22Rv1 (cell line): Measurements from ENCODE around the gene THAP10.

Experiments used
- H3K27ac ChIP-seq: fragments of 450-650 bp; 2 replicates; pipeline ENCODE4 v1.5.1; 2017
- ZFX ChIP-seq: fragments of 450-650 bp; IDR thresholded peaks from 2 replicates; pipeline ENCODE4 v1.6.1; 2017; ENCODE audit warnings: antibody characterized with exemption, borderline replicate concordance
- TF ChIP-seq, protein P1 (sequence below): fragments of 450-650 bp; IDR thresholded peaks from 2 replicates; pipeline ENCODE4 v1.5.1; 2017; ENCODE audit warnings: mild to moderate bottlenecking

The THAP10 gene

DNA sequence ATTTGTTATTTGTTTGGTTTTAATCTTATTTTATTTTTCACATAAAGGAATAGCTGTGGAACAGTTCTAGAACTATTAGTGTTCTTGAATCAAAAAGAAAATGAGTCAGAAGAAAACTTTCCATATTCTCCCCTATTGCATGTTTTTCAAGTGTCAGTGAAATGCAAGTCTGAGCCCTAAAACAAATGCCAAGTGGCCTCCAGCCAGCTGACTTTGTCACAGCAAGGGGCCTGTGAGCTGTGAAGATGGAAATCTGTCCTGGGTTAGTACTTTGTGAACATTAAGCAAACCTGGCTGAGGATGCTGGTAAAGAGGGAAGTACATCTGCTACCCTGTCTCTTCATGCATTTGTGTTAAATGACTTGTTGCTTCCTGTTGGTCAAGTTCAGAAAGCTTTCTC is 14.6 kb upstream of the THAP10 start:
- H3K27ac ChIP-seq: no peak overlapping the region
- TF ChIP-seq ZFX: no peak
- TF ChIP-seq, protein P1, sequence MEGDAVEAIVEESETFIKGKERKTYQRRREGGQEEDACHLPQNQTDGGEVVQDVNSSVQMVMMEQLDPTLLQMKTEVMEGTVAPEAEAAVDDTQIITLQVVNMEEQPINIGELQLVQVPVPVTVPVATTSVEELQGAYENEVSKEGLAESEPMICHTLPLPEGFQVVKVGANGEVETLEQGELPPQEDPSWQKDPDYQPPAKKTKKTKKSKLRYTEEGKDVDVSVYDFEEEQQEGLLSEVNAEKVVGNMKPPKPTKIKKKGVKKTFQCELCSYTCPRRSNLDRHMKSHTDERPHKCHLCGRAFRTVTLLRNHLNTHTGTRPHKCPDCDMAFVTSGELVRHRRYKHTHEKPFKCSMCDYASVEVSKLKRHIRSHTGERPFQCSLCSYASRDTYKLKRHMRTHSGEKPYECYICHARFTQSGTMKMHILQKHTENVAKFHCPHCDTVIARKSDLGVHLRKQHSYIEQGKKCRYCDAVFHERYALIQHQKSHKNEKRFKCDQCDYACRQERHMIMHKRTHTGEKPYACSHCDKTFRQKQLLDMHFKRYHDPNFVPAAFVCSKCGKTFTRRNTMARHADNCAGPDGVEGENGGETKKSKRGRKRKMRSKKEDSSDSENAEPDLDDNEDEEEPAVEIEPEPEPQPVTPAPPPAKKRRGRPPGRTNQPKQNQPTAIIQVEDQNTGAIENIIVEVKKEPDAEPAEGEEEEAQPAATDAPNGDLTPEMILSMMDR: no peak

DNA sequence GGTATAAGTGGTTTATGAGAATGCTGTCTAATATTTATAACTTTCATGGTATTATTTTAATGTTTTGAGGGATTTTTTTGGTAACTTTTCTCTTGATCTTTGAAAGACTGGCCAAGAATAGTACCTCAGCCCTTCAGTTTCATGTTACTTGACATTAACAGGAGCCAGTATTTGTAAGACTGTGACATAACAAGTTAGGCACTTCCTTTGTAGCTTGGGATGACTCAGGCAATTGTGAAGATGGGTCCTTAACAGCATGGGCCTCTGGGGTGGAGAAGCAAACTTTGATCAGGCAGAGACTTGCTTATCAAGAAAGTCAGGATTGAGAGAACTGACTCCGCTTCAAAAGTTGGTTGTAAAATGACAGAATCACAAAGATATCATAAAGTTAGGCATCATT is 9.9 kb upstream of the THAP10 start:
- TF ChIP-seq, protein P1: no peak
- no peak for TF ChIP-seq ZFX
- no peak overlapping the region for H3K27ac ChIP-seq

DNA sequence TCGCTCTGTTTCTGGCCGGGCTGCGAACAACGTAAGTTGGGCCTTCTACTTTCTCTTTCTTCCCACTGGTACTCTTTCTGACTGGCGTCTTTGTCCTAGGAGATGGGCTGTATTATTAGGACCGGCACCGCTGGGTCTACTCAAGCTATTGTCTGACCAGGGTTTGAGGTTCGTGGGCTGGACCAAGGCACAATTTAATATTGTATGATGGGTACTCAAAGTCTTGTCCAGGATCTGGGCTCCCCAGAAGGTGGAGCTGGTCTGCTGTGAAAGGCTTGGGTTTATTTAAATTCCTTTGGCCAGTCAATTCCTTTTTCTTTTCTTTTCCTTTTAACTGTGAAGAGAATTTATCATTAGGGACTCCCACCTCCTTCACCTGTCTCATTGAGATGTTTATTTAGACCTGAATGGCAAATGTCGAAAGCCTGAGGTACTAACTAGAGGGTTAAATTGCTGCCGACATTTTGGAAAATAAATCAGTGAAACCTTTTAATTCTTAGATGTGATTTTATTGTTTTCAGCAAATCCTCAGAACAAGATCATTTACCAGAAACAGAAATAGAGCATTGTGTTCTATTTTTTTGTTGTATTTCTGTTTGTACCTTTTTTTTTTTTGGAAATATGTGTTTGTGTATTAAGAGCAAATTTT is 803 bp upstream of the THAP10 start:
- TF ChIP-seq, protein P1: peak; percentile 63
- no peak for TF ChIP-seq ZFX
- peak overlapping the region; percentile 84 for H3K27ac ChIP-seq

DNA sequence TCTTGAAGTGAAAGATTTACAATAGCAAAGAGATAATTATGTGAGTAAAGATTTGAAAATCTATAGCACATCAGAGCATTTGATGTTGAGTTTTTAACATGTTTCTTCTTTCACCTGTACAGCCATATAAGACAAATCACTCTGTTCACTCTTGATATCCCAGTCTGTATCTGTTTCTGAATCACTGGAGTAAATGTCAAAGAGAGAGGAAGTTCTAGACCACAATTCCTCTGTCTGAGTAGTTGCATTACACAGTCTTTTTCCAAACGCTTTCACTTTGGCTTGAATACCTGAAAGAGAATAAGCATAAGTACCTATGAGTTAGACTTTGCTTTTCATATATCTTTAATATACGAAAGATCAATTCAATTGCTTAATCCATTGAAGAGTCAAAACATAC is 9.9 kb downstream of the THAP10 start:
- no peak overlapping the region for H3K27ac ChIP-seq

DNA sequence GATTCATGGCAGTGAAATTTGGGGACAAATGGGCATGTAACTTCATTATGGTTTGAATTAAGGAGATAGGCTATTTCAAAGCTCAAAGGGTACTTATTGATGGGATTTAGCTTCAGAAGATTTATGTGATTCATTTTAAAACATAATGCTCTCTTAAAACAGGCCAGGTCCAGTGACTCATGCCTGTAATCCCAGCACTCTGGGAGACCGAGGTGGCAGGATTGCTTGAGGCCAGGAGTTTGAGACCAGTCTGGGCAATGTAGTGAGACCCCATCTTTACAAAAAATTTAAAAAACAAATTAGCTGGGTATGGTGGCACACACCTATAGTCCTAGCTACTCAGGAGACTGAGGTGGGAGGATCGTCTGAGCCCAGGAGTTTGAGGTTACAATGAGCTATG is 11.5 kb downstream of the THAP10 start:
- H3K27ac ChIP-seq: no peak overlapping the region
- TF ChIP-seq, protein P1: no peak
- TF ChIP-seq ZFX: no peak

More for the DNA sequence above, 9.9 kb downstream of the THAP10 start:
- TF ChIP-seq, protein P1: no peak
- TF ChIP-seq ZFX: no peak

DNA sequence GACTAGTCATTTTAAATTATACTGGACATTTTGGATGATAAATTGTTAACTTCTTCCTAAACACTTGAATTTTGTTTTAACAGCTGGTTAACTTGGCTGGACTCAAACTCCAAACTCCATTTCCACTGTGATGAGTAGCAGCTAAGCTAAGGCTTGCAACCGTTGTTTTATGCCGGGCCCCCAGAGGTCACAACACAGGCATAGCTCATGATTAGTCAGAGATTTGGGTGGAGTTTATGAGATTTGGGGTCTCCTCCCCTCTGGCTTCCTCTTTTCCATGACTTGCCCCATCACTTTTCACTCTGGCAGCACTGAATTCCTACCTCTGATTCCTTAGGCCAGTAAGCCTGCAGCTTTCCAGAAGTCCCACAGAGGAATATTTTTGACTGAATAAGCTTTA is 12.8 kb downstream of the THAP10 start:
- TF ChIP-seq ZFX: no peak
- TF ChIP-seq, protein P1: no peak
- H3K27ac ChIP-seq: no peak overlapping the region

DNA sequence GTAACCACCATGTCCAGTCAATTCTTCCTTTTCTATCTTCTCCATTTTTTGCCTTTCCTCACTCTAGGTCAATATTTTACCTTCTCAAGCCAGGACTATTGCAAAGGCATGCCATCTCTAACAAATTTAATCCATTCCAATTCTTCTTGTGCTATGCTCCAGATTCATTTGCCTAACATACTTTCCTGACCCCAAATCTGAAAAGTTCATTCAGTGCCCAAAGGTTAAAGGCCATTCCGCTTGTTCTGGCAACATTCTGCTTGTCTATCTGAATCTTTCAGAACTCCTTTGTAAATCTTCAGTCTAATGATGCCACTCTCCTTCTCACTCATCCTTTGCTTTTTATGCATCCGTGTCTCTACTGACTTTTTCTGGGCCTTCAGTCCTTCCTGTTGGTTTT is 15.6 kb downstream of the THAP10 start:
- H3K27ac ChIP-seq: no peak overlapping the region
- TF ChIP-seq, protein P1: no peak
- no peak for TF ChIP-seq ZFX
